DND-41 (cell line): ENCODE measurements around the gene CLEC20A.

Experiments
- ATAC-seq: fragments of 200-7000 bp; cut with Tn5 transposase; 3 replicates; pipeline ENCODE4 v1.9.1; 2021; ENCODE audit warnings: low read depth; ENCODE audit not compliant: insufficient read depth
- DNase-seq: peaks from one replicate; pipeline ENCODE4 v3.0.0-alpha.2; 2020
- H2AFZ ChIP-seq: 2 replicates; pipeline ENCODE4 v1.6.0; 2012; ENCODE audit warnings: low read depth, low read length
- H3K27ac ChIP-seq: 2 replicates; pipeline ENCODE4 v1.5.1; 2012; ENCODE audit warnings: low read length, inconsistent platforms
- H3K27me3 ChIP-seq: fragments of 200-600 bp; sonication (generic); 2 replicates; pipeline ENCODE4 v1.6.0; 2012; ENCODE audit warnings: low read length, mild to moderate bottlenecking, inconsistent platforms; ENCODE audit not compliant: insufficient read depth, poor library complexity
- H3K36me3 ChIP-seq: 2 replicates; pipeline ENCODE4 v1.5.1; 2012; ENCODE audit warnings: low read length, inconsistent platforms; ENCODE audit not compliant: insufficient read depth
- H3K4me1 ChIP-seq: 2 replicates; pipeline ENCODE4 v1.5.1; 2012; ENCODE audit warnings: mild to moderate bottlenecking, low read length; ENCODE audit not compliant: insufficient read depth
- H3K4me2 ChIP-seq: 2 replicates; pipeline ENCODE4 v1.6.0; 2012; ENCODE audit warnings: mild to moderate bottlenecking, moderate library complexity, low read length, inconsistent platforms; ENCODE audit not compliant: insufficient read depth
- H3K4me3 ChIP-seq, 2 experiments: fragments of 200-600 bp in 1 of 2; shearing (Covaris generic) in 1 of 2; 2 replicates each; pipeline ENCODE4 v1.5.1; 2012 to 2016; ENCODE audit warnings: inconsistent platforms in 2 of 2, low read length in 2 of 2, mild to moderate bottlenecking in 2 of 2, low read depth in 1 of 2, moderate library complexity in 1 of 2
- H3K79me2 ChIP-seq: 2 replicates; pipeline ENCODE4 v1.6.0; 2012; ENCODE audit warnings: low read length, inconsistent platforms; ENCODE audit not compliant: insufficient read depth
- H3K9ac ChIP-seq: 2 replicates; pipeline ENCODE4 v1.6.0; 2012; ENCODE audit warnings: low read depth, mild to moderate bottlenecking, inconsistent platforms, low read length, moderate library complexity
- H3K9me3 ChIP-seq: 2 replicates; pipeline ENCODE4 v1.5.1; 2012; ENCODE audit warnings: low read length, moderate library complexity, mild to moderate bottlenecking, inconsistent platforms; ENCODE audit not compliant: insufficient read depth, severe bottlenecking
- H4K20me1 ChIP-seq: 2 replicates; pipeline ENCODE4 v1.6.0; 2012; ENCODE audit warnings: low read length; ENCODE audit not compliant: insufficient read depth
- EZH2 ChIP-seq: IDR thresholded peaks from 3 replicates; pipeline ENCODE4 v1.6.1; 2012; ENCODE audit warnings: borderline replicate concordance, low read depth, mild to moderate bottlenecking, moderate library complexity, low read length, inconsistent platforms; ENCODE audit not compliant: severe bottlenecking
- TF ChIP-seq, protein P1 (sequence below): IDR thresholded peaks from 2 replicates; pipeline ENCODE4 v1.5.1; 2012; ENCODE audit warnings: borderline replicate concordance, low read length, moderate library complexity, mild to moderate bottlenecking; ENCODE audit not compliant: poor library complexity, severe bottlenecking; ENCODE audit errors: extremely low read depth

CLEC20A gene

DNA sequence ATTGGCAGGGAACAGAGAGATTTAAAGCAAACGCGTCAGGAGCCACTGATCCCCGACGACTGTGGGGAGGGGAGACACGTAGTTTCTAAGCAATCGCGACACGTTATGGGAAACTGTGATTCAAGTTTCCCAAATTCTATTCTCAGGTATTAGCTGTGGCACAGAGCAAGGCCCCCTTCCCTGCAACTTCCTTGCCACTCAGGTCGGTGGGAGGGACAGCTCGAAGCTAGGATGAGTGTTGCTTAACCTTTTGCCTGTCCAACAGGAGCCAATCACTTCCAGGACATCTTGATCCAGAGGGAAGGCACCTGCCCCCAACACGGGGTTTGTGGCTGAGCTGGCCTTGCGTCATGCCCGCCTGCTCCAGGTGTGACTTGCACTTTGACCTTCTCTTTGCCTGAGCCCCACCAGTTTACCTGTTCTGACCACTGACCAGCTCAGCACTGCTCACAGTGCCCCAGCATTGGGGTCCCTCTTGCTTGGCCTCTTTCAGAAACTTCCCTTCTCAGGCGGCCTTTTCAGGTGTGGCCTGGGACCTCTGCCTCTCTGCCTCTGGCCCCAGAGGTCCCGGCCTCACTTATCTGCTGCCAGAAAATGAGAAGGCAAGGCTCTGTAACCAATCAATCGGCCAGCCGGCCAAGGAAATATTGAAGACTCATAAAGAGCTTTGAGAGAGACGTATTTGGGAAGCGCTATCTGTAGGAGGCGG is 40.8 kb upstream of the CLEC20A start:
- H3K9me3 ChIP-seq, result no peaks in the 10 kb centered on the region
- peaks cover 10% of the 10 kb centered on the region for H3K4me1 ChIP-seq
- TF ChIP-seq EZH2, result no peak
- TF ChIP-seq, protein P1, sequence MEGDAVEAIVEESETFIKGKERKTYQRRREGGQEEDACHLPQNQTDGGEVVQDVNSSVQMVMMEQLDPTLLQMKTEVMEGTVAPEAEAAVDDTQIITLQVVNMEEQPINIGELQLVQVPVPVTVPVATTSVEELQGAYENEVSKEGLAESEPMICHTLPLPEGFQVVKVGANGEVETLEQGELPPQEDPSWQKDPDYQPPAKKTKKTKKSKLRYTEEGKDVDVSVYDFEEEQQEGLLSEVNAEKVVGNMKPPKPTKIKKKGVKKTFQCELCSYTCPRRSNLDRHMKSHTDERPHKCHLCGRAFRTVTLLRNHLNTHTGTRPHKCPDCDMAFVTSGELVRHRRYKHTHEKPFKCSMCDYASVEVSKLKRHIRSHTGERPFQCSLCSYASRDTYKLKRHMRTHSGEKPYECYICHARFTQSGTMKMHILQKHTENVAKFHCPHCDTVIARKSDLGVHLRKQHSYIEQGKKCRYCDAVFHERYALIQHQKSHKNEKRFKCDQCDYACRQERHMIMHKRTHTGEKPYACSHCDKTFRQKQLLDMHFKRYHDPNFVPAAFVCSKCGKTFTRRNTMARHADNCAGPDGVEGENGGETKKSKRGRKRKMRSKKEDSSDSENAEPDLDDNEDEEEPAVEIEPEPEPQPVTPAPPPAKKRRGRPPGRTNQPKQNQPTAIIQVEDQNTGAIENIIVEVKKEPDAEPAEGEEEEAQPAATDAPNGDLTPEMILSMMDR, result no peak
- no peak overlapping the region for H3K4me3 ChIP-seq
- H3K27me3 ChIP-seq, result peaks cover 5% of the 10 kb centered on the region
- no peaks in the 10 kb centered on the region for H3K79me2 ChIP-seq
- no peaks in the 10 kb centered on the region for H3K36me3 ChIP-seq
- DNase-seq (no peak), ATAC-seq (no peak)
- no peaks in the 10 kb centered on the region for H4K20me1 ChIP-seq
- H2AFZ ChIP-seq, result no peak overlapping the region
- no peak overlapping the region for H3K27ac ChIP-seq
- H3K4me2 ChIP-seq, result no peak overlapping the region
- H3K9ac ChIP-seq, result no peak overlapping the region

GRCh38 chr1:178536844-178537371 is 40.1 kb upstream of the CLEC20A start:
- no peaks in the 10 kb centered on the region for H3K9me3 ChIP-seq
- H3K27me3 ChIP-seq, result peaks cover under 1% of the 10 kb centered on the region
- H3K4me3 ChIP-seq, result no peak overlapping the region
- no peak overlapping the region for H3K27ac ChIP-seq
- no peak overlapping the region for H3K4me2 ChIP-seq
- ATAC-seq, result no peak
- H3K9ac ChIP-seq, result no peak overlapping the region
- H2AFZ ChIP-seq, result no peak overlapping the region
- DNase-seq, result no peak
- H3K4me1 ChIP-seq, result peaks cover 8% of the 10 kb centered on the region
- H3K36me3 ChIP-seq, result no peaks in the 10 kb centered on the region
- no peaks in the 10 kb centered on the region for H3K79me2 ChIP-seq
- no peak for TF ChIP-seq EZH2
- TF ChIP-seq, protein P1, result no peak
- H4K20me1 ChIP-seq, result no peaks in the 10 kb centered on the region

GRCh38 chr1:178536329-178536728 is 39.6 kb upstream of the CLEC20A start:
- no peaks in the 10 kb centered on the region for H3K27me3 ChIP-seq
- H3K4me1 ChIP-seq, result peaks cover 4% of the 10 kb centered on the region
- H3K9ac ChIP-seq, result no peak overlapping the region
- H2AFZ ChIP-seq, result no peak overlapping the region
- TF ChIP-seq, protein P1, result no peak
- TF ChIP-seq EZH2, result no peak
- no peak overlapping the region for H3K4me2 ChIP-seq
- ATAC-seq (no peak), DNase-seq (no peak)
- no peak overlapping the region for H3K27ac ChIP-seq
- H4K20me1 ChIP-seq, result no peaks in the 10 kb centered on the region
- H3K36me3 ChIP-seq, result no peaks in the 10 kb centered on the region
- no peak overlapping the region for H3K4me3 ChIP-seq
- no peaks in the 10 kb centered on the region for H3K79me2 ChIP-seq
- H3K9me3 ChIP-seq, result no peaks in the 10 kb centered on the region
